K562 (cell line): ENCODE measurements around the gene OPCML. TPM values are rescaled to one million over a fixed set of nuclear protein-coding genes. Genes with fewer than 3 reads are reported as not detected.

ENCODE experiments used
- BRF2 ChIP-seq: IDR thresholded peaks from 3 replicates; pipeline ENCODE4 v1.6.1; 2011; ENCODE audit warnings: borderline replicate concordance, mild to moderate bottlenecking; ENCODE audit not compliant: insufficient read length, insufficient read depth
- ELF4 ChIP-seq: fragments of 450-650 bp; formaldehyde crosslinking; IDR thresholded peaks from 2 replicates; pipeline ENCODE4 v1.4.0; 2022; ENCODE audit warnings: missing genetic modification characterization
- FOXJ2 ChIP-seq: fragments of 200-800 bp; sonication (Bioruptor generic); IDR thresholded peaks from 2 replicates; pipeline ENCODE4 v1.6.1; 2016; ENCODE audit warnings: missing genetic modification characterization, missing compliant biosample characterization
- HDAC6 ChIP-seq: IDR thresholded peaks from 2 replicates; pipeline ENCODE4 v1.6.1; 2012; ENCODE audit warnings: low read depth, mild to moderate bottlenecking, control low read depth, inconsistent platforms, low read length, moderate library complexity
- IRF9 ChIP-seq: fragments of 450-650 bp; IDR thresholded peaks from 2 replicates; pipeline ENCODE4 v1.6.1; 2016; ENCODE audit warnings: missing biosample characterization, missing genetic modification characterization
- KAT7 ChIP-seq: sonication (generic); formaldehyde crosslinking; IDR thresholded peaks from 2 replicates; pipeline ENCODE4 v1.8.0; 2022; ENCODE audit warnings: missing genetic modification reagents, mild to moderate bottlenecking, borderline replicate concordance
- KDM2B ChIP-seq: fragments of 250-450 bp; sonication (Bioruptor Pico); IDR thresholded peaks from 2 replicates; pipeline ENCODE4 v1.8.0; 2021; ENCODE audit warnings: mild to moderate bottlenecking, moderate library complexity
- KDM5B ChIP-seq: fragments of 200-600 bp; sonication (generic); IDR thresholded peaks from 2 replicates; pipeline ENCODE4 v1.6.1; 2012; ENCODE audit warnings: low read depth, mild to moderate bottlenecking, moderate library complexity, low read length, control low read depth, inconsistent platforms; ENCODE audit not compliant: insufficient replicate concordance
- LEF1 ChIP-seq: fragments of 450-650 bp; IDR thresholded peaks from 2 replicates; pipeline ENCODE4 v1.6.1; 2016; ENCODE audit warnings: mild to moderate bottlenecking
- PML ChIP-seq: IDR thresholded peaks from 2 replicates; pipeline ENCODE4 v1.6.1; 2012; ENCODE audit warnings: low read length, inconsistent platforms
- POLR2G ChIP-seq: fragments of 200-400 bp; formaldehyde crosslinking; IDR thresholded peaks from 2 replicates; pipeline ENCODE4 v1.6.1; 2017; ENCODE audit warnings: low read depth, mild to moderate bottlenecking, antibody characterized with exemption, low read length, moderate library complexity
- RUNX1 ChIP-seq: sonication (generic); IDR thresholded peaks from 2 replicates; pipeline ENCODE4 v1.6.1; 2016; ENCODE audit warnings: antibody characterized with exemption, low read depth
- SREBF2 ChIP-seq: sonication (generic); formaldehyde crosslinking; IDR thresholded peaks from 2 replicates; pipeline ENCODE4 v1.4.0; 2020; ENCODE audit warnings: mild to moderate bottlenecking, missing genetic modification reagents
- TAL1 ChIP-seq: fragments of 450-650 bp; IDR thresholded peaks from 2 replicates; pipeline ENCODE4 v1.6.1; 2016; ENCODE audit warnings: mild to moderate bottlenecking
- ZKSCAN8 ChIP-seq: fragments of 200-800 bp; sonication (Bioruptor generic); IDR thresholded peaks from 2 replicates; pipeline ENCODE4 v1.6.1; 2016; ENCODE audit warnings: missing genetic modification characterization, missing compliant biosample characterization
- ZNF444 ChIP-seq: fragments of 250-450 bp; sonication (Bioruptor Pico); IDR thresholded peaks from 2 replicates; pipeline ENCODE4 v1.4.0; 2020; ENCODE audit warnings: mild to moderate bottlenecking, moderate library complexity
- polyA plus RNA-seq, 8 experiments: library from polyadenylated mRNA; depleted of rRNA in 4 of 8; stranded (reverse) in 5 of 8; unstranded in 3 of 8; fragments of >200 nt; fragmentation: Nextera tagmentation in 2 of 8; fragmentation: Illumina TruSeq in 1 of 8; extraction: Ambion mirVana in 2 of 8; extraction: Trizol in 1 of 8; gene quantifications; 2 replicates each; pipeline versions ENCODE4 v1.2.1 to v1.2.3, GENCODE V29; 2011 to 2014; ENCODE audit warnings: inconsistent platforms in 1 of 8, missing spikeins in 1 of 8
- total RNA-seq, 7 experiments: library from RNA; depleted of rRNA in 6 of 7; stranded (reverse); fragments of >200 nt in 6 of 7; fragmentation: Illumina TruSeq in 2 of 7; extraction: Trizol in 2 of 7; gene quantifications; 2 replicates each; pipeline versions ENCODE4 v1.2.1 to v1.2.3, GENCODE V29; 2011 to 2021; ENCODE audit warnings: low replicate concordance in 1 of 7

OPCML gene
- total and polyA plus RNA-seq, 9 of the 15 experiments (the other 6 are each of a cell fraction or from before 2014, with no cell fraction given), result not detected

- TF ChIP-seq SREBF2 (CRISPR knock-in tag), result no peak
- TF ChIP-seq HDAC6, result no peak
- no peak for TF ChIP-seq IRF9
- no peak for TF ChIP-seq ELF4 (CRISPR knock-in tag)
- TF ChIP-seq PML, result no peak
- no peak for TF ChIP-seq LEF1
- no peak for TF ChIP-seq POLR2G
- TF ChIP-seq ZKSCAN8 (CRISPR knock-in tag), result no peak
- no peak for TF ChIP-seq KAT7 (CRISPR knock-in tag)
- TF ChIP-seq KDM5B, result no peak
- no peak for TF ChIP-seq FOXJ2
- no peak for TF ChIP-seq KDM2B (CRISPR knock-in tag)
- TF ChIP-seq RUNX1, result no peak
- no peak for TF ChIP-seq ZNF444 (CRISPR knock-in tag)
- TF ChIP-seq BRF2, result no peak
- TF ChIP-seq TAL1, result no peak
Observed at GRCh38 chr11:132414451-132414850, 1117.8 kb downstream of the OPCML start (continued).
